Trophoblast cell (in vitro differentiated cells and primary cell): ENCODE data around the gene CEP72.

Source experiments
- DNase-seq, 2 donors: peaks; one replicate each; pipeline ENCODE4 v3.0.0-alpha.2; 2016
- H2AFZ ChIP-seq: 2 replicates; pipeline ENCODE4 v1.6.1; 2013; ENCODE audit warnings: low read length, moderate library complexity, mild to moderate bottlenecking; ENCODE audit not compliant: insufficient read depth, poor library complexity
- H2AK5ac ChIP-seq: 2 replicates; pipeline ENCODE4 v1.6.1; 2013; ENCODE audit warnings: mild to moderate bottlenecking, low read length
- H2BK120ac ChIP-seq: 2 replicates; pipeline ENCODE4 v1.6.1; 2013; ENCODE audit warnings: low read length, mild to moderate bottlenecking, moderate library complexity; ENCODE audit not compliant: insufficient read depth, poor library complexity
- H2BK12ac ChIP-seq: 2 replicates; pipeline ENCODE4 v1.6.1; 2013; ENCODE audit warnings: mild to moderate bottlenecking, low read length, moderate library complexity
- H2BK5ac ChIP-seq: 2 replicates; pipeline ENCODE4 v1.6.1; 2013; ENCODE audit warnings: low read length, low read depth, moderate library complexity, mild to moderate bottlenecking; ENCODE audit not compliant: poor library complexity
- H3K14ac ChIP-seq: 2 replicates; pipeline ENCODE4 v1.6.1; 2013; ENCODE audit warnings: mild to moderate bottlenecking, low read length
- H3K18ac ChIP-seq: 2 replicates; pipeline ENCODE4 v1.6.1; 2013; ENCODE audit warnings: mild to moderate bottlenecking, low read length
- H3K23ac ChIP-seq: 2 replicates; pipeline ENCODE4 v1.6.1; 2013; ENCODE audit warnings: low read length
- H3K27ac ChIP-seq: 2 replicates; pipeline ENCODE4 v1.5.1; 2013; ENCODE audit warnings: low read depth, mild to moderate bottlenecking, inconsistent platforms, low read length, moderate library complexity
- H3K27me3 ChIP-seq: 2 replicates; pipeline ENCODE4 v1.6.1; 2013; ENCODE audit warnings: inconsistent platforms, mild to moderate bottlenecking, low read length, moderate library complexity; ENCODE audit not compliant: insufficient read depth
- H3K36me3 ChIP-seq, 2 experiments: 1 replicate in 1 of 2; 2 replicates in 1 of 2; pipeline ENCODE4 v1.6.1; 2013; ENCODE audit warnings: low read length in 2 of 2, mild to moderate bottlenecking in 2 of 2, moderate library complexity in 1 of 2; ENCODE audit not compliant: insufficient read depth in 2 of 2, control insufficient read depth in 1 of 2
- H3K4ac ChIP-seq: 2 replicates; pipeline ENCODE4 v1.6.1; 2013; ENCODE audit warnings: low read depth, mild to moderate bottlenecking, low read length, moderate library complexity
- H3K4me1 ChIP-seq, 2 experiments: 1 replicate in 1 of 2; 2 replicates in 1 of 2; pipeline ENCODE4 v1.6.1; 2013; ENCODE audit warnings: low read length in 2 of 2, mild to moderate bottlenecking in 2 of 2, moderate library complexity in 1 of 2; ENCODE audit not compliant: insufficient read depth in 2 of 2, control insufficient read depth in 1 of 2
- H3K4me2 ChIP-seq: 2 replicates; pipeline ENCODE4 v1.6.1; 2013; ENCODE audit warnings: inconsistent platforms, mild to moderate bottlenecking, low read length, moderate library complexity
- H3K4me3 ChIP-seq: 2 replicates; pipeline ENCODE4 v1.5.1; 2013; ENCODE audit warnings: mild to moderate bottlenecking, low read depth, low read length, inconsistent platforms
- H3K79me1 ChIP-seq: one replicate; pipeline ENCODE4 v1.6.1; 2013; ENCODE audit warnings: low read length
- H3K79me2 ChIP-seq: 2 replicates; pipeline ENCODE4 v1.6.1; 2013; ENCODE audit warnings: low read length, mild to moderate bottlenecking; ENCODE audit not compliant: control insufficient read depth, insufficient read depth, poor library complexity
- H3K9ac ChIP-seq: 2 replicates; pipeline ENCODE4 v1.6.1; 2013; ENCODE audit warnings: mild to moderate bottlenecking, low read length
- H3K9me3 ChIP-seq: 2 replicates; pipeline ENCODE4 v1.6.1; 2013; ENCODE audit warnings: low read depth, mild to moderate bottlenecking, control low read depth, inconsistent platforms, low read length; ENCODE audit not compliant: insufficient read depth
- H4K12ac ChIP-seq: 2 replicates; pipeline ENCODE4 v1.6.1; 2013; ENCODE audit warnings: low read depth, mild to moderate bottlenecking, low read length, moderate library complexity
- H4K8ac ChIP-seq: 2 replicates; pipeline ENCODE4 v1.6.1; 2013; ENCODE audit warnings: low read depth, mild to moderate bottlenecking, low read length, moderate library complexity
- H4K91ac ChIP-seq: one replicate; pipeline ENCODE4 v1.6.1; 2013; ENCODE audit warnings: low read depth, mild to moderate bottlenecking, low read length, moderate library complexity
- WGBS: extraction: QIAGEN DNeasy Blood & Tissue Kit; methylation state at CpG from one replicate; pipeline ENCODE4 v1.1.7; 2013; ENCODE audit warnings: missing lambda C conversion rate; ENCODE audit not compliant: insufficient read length, insufficient coverage; ENCODE audit errors: extremely low coverage; 5-methylcytosine and 5-hydroxymethylcytosine counted together

CEP72 gene

GRCh38 chr5:595285-595875 is 16.8 kb upstream of the CEP72 start:
- Histone ChIP-seq H3K18ac (no peak overlapping the region), H3K4me3 (no peak overlapping the region), H3K23ac (no peak overlapping the region), H3K79me1 (no peaks in the 10 kb centered on the region), H2AFZ (no peak overlapping the region), H3K9ac (no peak overlapping the region), H3K4me2 (no peak overlapping the region), H3K79me2 (no peaks in the 10 kb centered on the region), H3K9me3 (peaks cover 6% of the 10 kb centered on the region), H2BK120ac (no peak overlapping the region), H2AK5ac (no peak overlapping the region), H3K4me1 (peaks cover 0 to 3% of the 10 kb centered on the region in 2 experiments), H3K36me3 (no peaks in the 10 kb centered on the region), H2BK12ac (no peak overlapping the region), H2BK5ac (no peak overlapping the region), H4K8ac (no peak overlapping the region), H3K4ac (no peak overlapping the region), H3K27me3 (no peaks in the 10 kb centered on the region), H4K91ac (no peak overlapping the region), H3K14ac (no peak overlapping the region), H3K27ac (no peak overlapping the region), H4K12ac (no peak overlapping the region)
- WGBS = no CpG with 5 or more reads among the region's 3 CpGs
- DNase-seq = no peak

DNA sequence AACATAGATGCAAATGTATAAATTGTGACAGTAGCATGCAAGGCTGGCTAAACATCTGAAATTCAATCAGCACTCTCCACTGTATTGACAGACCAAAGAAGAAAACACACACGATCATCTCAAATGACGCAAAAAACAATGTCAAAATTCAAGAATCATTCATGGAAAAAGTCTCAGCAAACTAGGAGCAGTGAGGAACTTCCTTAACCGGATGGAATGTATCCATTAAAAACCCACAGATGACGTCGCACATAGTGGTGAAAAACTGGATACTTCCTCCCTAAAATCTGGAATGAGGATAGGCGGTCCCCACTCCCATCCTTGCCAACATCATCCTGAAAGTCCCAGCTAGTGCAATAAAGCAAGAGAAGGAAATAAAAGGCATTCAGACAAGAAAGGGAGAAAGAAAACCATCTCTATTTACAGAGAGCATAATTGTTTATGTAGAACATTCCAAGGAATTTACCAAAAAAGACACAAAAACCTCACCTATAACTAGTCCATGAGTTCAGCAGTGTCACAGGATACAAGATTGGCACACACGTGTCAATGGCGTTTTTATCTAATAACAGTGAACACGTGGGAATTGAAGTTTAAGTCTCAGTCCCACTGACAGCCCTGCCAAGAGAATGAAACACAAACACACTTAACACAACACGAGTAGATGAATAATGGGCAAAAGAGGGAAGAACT is 14.1 kb upstream of the CEP72 start:
- WGBS = no CpG with 5 or more reads among the region's 10 CpGs
- Histone ChIP-seq H3K23ac (no peak overlapping the region), H2BK120ac (no peak overlapping the region), H3K4me3 (no peak overlapping the region), H3K14ac (no peak overlapping the region), H3K9me3 (no peaks in the 10 kb centered on the region), H3K4ac (no peak overlapping the region), H3K9ac (no peak overlapping the region), H2BK5ac (no peak overlapping the region), H3K27ac (no peak overlapping the region), H2AFZ (no peak overlapping the region), H4K8ac (no peak overlapping the region), H2AK5ac (no peak overlapping the region), H4K91ac (no peak overlapping the region), H2BK12ac (no peak overlapping the region), H3K27me3 (no peaks in the 10 kb centered on the region), H3K4me1 (no peaks in the 10 kb centered on the region), H3K4me2 (no peak overlapping the region), H3K18ac (no peak overlapping the region), H3K79me2 (no peaks in the 10 kb centered on the region), H3K36me3 (no peaks in the 10 kb centered on the region), H4K12ac (no peak overlapping the region), H3K79me1 (no peaks in the 10 kb centered on the region)
- no peak for DNase-seq

DNA sequence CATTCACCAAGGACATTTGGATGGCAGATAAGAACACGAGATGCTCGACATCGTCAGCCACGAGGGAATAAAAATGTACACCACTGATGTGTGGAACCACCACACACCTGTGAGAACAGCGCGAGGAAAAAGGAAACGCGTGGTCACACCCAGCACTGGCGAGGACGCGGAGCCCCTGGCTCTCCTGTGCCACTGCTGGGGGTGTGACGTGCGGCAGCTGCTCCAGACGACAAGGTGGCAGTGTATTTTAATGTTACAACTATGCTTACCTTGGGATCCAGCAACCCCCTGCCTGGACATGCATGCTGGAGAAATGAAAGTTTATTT is 13.6 kb upstream of the CEP72 start:
- no peak overlapping the region for H2BK12ac ChIP-seq
- no peaks in the 10 kb centered on the region for H3K9me3 ChIP-seq
- no peak overlapping the region for H4K91ac ChIP-seq
- H3K4me3 ChIP-seq = no peak overlapping the region
- H3K79me1 ChIP-seq = no peaks in the 10 kb centered on the region
- H3K27me3 ChIP-seq = no peaks in the 10 kb centered on the region
- no peak overlapping the region for H3K27ac ChIP-seq
- no peak overlapping the region for H3K4me2 ChIP-seq
- H2AFZ ChIP-seq = no peak overlapping the region
- no peak overlapping the region for H3K4ac ChIP-seq
- no CpG with 5 or more reads among the region's 14 CpGs for WGBS
- H2AK5ac ChIP-seq = no peak overlapping the region
- no peak overlapping the region for H3K18ac ChIP-seq
- H3K4me1 ChIP-seq = no peaks in the 10 kb centered on the region
- H3K23ac ChIP-seq = no peak overlapping the region
- DNase-seq = no peak
- H2BK120ac ChIP-seq = no peak overlapping the region
- no peaks in the 10 kb centered on the region for H3K36me3 ChIP-seq
- H3K14ac ChIP-seq = no peak overlapping the region
- no peak overlapping the region for H3K9ac ChIP-seq
- H4K12ac ChIP-seq = no peak overlapping the region
- no peak overlapping the region for H4K8ac ChIP-seq
- no peaks in the 10 kb centered on the region for H3K79me2 ChIP-seq
- H2BK5ac ChIP-seq = no peak overlapping the region

DNA sequence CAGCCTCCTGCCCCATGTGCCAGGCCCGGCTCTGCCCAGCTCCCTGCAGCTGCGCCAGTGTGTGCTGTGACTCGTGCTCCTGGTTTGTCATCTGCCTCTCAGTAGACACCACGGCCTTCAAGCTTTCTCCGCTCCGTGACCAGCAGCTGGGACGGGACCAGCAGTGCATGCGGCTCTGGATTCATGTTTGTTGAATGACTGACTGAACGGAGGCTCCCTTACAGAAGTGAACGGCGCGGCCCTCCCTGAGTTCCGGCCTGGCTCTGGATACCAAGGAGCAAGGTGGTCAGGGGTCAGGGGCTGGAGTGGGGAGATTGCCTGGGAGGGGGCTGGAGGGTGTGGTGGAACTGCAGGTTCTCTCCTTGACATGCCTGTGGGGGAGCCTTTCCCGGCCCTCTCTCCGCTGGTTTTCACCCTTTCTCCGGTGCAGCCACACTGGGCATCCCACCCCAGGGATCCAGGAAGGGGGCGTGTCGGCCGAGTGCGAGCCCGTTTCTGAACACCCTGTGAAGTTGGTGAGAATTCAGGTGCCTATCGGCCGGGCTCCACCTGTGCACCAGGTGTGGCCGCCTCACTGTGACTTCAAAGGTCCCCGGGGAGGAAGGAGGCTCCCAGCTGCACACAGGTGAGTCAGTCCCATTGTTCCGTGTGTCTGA is 11.1 kb upstream of the CEP72 start:
- DNase-seq = peak in 1 of 2 donors; percentile 10
- WGBS = no CpG with 5 or more reads among the region's 26 CpGs
- Histone ChIP-seq H3K4me3 (no peak overlapping the region), H3K79me1 (no peaks in the 10 kb centered on the region), H3K36me3 (no peaks in the 10 kb centered on the region), H2BK120ac (no peak overlapping the region), H3K23ac (no peak overlapping the region), H3K14ac (no peak overlapping the region), H3K4me1 (no peaks in the 10 kb centered on the region), H4K8ac (no peak overlapping the region), H3K9ac (no peak overlapping the region), H3K27ac (no peak overlapping the region), H4K12ac (no peak overlapping the region), H2BK5ac (no peak overlapping the region), H3K9me3 (no peaks in the 10 kb centered on the region), H4K91ac (no peak overlapping the region), H3K79me2 (no peaks in the 10 kb centered on the region), H2AK5ac (no peak overlapping the region), H3K18ac (no peak overlapping the region), H3K4me2 (no peak overlapping the region), H3K27me3 (no peaks in the 10 kb centered on the region), H2AFZ (no peak overlapping the region), H2BK12ac (no peak overlapping the region), H3K4ac (no peak overlapping the region)
